Gastroesophageal sphincter (tissue), 4 donors: ENCODE data around the gene CHST3. TPM values are rescaled to one million over a fixed set of nuclear protein-coding genes. Genes with fewer than 3 reads are reported as not detected.
"Not testable (repeated sequence)": the region's sequence is repeated elsewhere in the genome, so short reads cannot be mapped to it uniquely, and the experiment has no call there.

Experiments
- ATAC-seq: fragments of 150-250 bp; one replicate; pipeline ENCODE4 v1.9.1; 2016; ENCODE audit warnings: mild to moderate bottlenecking, moderate library complexity
- H3K27ac ChIP-seq, 4 donors: fragments of 200-600 bp; sonication (generic) in 3 of 4; 1 replicate in 3 of 4; 2 replicates in 1 of 4; pipeline ENCODE4 v1.5.1; 2016 to 2019
- H3K27me3 ChIP-seq: fragments of 200-600 bp; sonication (generic); one replicate; pipeline ENCODE4 v1.5.1; 2019
- H3K36me3 ChIP-seq, 2 donors: fragments of 200-600 bp; sonication (generic); one replicate each; pipeline ENCODE4 v1.5.1; 2019; ENCODE audit warnings: control low read depth in 1 of 2
- H3K4me1 ChIP-seq, 3 donors: fragments of 200-600 bp; sonication (generic); 1 replicate in 2 of 3; 2 replicates in 1 of 3; pipeline ENCODE4 v1.5.1; 2016 to 2019; ENCODE audit warnings: control low read depth in 2 of 3
- H3K4me3 ChIP-seq, 2 donors: fragments of 200-600 bp; sonication (generic); one replicate each; pipeline ENCODE4 v1.5.1; 2019; ENCODE audit warnings: mild to moderate bottlenecking in 1 of 2, moderate library complexity in 1 of 2
- H3K9me3 ChIP-seq, 3 donors: fragments of 200-600 bp; sonication (generic); one replicate each; pipeline ENCODE4 v1.5.1; 2017 to 2019; ENCODE audit warnings: control low read depth in 2 of 3
- EP300 ChIP-seq: sonication (generic); formaldehyde crosslinking; IDR thresholded peaks from one replicate; pipeline ENCODE4 v1.6.1; 2017; ENCODE audit warnings: antibody characterized with exemption, mild to moderate bottlenecking
- POLR2A ChIP-seq, 2 donors: fragments of 450-650 bp; IDR thresholded peaks; one replicate each; pipeline ENCODE4 v1.6.1; 2017; ENCODE audit warnings: antibody characterized with exemption in 2 of 2, mild to moderate bottlenecking in 2 of 2, moderate library complexity in 1 of 2
- POLR2AphosphoS5 ChIP-seq: sonication (generic); formaldehyde crosslinking; IDR thresholded peaks from one replicate; pipeline ENCODE4 v1.6.1; 2017; ENCODE audit warnings: antibody characterized with exemption
- WGBS, 2 donors: methylation state at CpG; one replicate each; pipeline ENCODE4 v1.1.5; 2018; ENCODE audit warnings: low coverage in 1 of 2; 5-methylcytosine and 5-hydroxymethylcytosine counted together
- total RNA-seq, 4 donors: library from RNA; depleted of rRNA; stranded (reverse); fragments of >200 nt; gene quantifications; one replicate each; pipeline ENCODE4 v1.1.0, GENCODE V29; 2016
- TF ChIP-seq, protein P1 (sequence below), 4 experiments: fragments of 200-600 bp in 2 of 4; fragments of 450-650 bp in 2 of 4; sonication (generic) in 1 of 4; IDR thresholded peaks; one replicate each; pipeline ENCODE4 v1.5.1; 2017 to 2019; ENCODE audit warnings: antibody characterized with exemption in 4 of 4, mild to moderate bottlenecking in 2 of 4, moderate library complexity in 2 of 4

The CHST3 gene
- total RNA-seq, 4 donors from 2014 or later = 31.8 to 48.0 (median 37.3) TPM

DNA sequence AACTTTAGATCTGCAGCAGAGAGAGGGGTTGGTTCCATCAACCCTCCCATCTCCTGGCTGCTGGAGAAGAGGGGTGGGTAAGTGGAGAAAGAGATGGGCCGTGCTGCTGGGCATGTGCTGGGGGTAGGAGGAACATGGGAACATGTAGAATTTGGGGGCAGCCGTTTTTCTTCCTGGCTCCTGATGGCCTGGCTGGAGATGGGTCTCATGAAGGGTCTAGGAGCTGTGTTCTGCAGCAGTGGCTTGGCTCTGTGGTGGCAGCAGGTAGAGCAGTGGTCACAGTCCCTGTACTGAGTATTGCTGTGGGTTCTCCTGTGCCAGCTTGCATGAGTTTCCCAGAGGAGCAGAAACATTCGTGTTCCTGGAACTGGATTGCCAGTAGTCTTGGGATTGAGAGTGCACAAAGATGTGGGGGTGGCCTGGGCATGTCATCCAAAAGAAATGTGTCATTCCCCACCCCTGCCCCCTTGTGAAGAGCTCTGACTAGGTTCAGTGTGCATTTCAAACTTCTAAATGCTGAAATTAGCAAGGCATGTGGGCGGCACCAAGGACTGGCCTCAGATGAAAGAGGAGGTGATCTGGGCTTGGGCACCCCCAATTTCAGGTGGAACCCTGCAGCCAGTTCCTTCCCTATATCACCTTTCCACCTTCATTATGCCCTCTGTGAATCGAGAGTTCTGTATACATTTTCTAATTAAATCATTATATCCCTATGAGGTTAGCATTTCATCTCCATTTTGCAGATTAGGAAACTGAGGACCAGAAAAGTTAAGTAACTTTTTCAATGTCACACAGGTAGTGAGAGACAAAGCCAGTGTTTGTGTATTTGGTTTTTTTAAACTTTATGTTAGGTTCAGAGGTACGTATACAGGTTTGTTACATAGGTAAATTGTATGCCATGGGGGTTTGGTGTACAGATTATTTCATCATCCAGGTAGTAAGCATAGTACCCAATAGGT is 2.1 kb downstream of the CHST3 start:
- TF ChIP-seq, protein P1, sequence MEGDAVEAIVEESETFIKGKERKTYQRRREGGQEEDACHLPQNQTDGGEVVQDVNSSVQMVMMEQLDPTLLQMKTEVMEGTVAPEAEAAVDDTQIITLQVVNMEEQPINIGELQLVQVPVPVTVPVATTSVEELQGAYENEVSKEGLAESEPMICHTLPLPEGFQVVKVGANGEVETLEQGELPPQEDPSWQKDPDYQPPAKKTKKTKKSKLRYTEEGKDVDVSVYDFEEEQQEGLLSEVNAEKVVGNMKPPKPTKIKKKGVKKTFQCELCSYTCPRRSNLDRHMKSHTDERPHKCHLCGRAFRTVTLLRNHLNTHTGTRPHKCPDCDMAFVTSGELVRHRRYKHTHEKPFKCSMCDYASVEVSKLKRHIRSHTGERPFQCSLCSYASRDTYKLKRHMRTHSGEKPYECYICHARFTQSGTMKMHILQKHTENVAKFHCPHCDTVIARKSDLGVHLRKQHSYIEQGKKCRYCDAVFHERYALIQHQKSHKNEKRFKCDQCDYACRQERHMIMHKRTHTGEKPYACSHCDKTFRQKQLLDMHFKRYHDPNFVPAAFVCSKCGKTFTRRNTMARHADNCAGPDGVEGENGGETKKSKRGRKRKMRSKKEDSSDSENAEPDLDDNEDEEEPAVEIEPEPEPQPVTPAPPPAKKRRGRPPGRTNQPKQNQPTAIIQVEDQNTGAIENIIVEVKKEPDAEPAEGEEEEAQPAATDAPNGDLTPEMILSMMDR (IDR thresholded peaks at IDR 0.05) = no peak
- TF ChIP-seq POLR2A (IDR thresholded peaks at IDR 0.05) (peak in 1 of 2 donors; percentile 13), POLR2AphosphoS5 (peak; percentile 88), EP300 (no peak)
- no peaks in the 10 kb centered on the region for H3K9me3 ChIP-seq
- ATAC-seq = no peak
- peaks cover 0 to 81% (median 34%) of the 10 kb centered on the region in 3 donors for H3K4me1 ChIP-seq
- peak overlapping the region; percentile 67 to 88 for H3K4me3 ChIP-seq
- H3K36me3 ChIP-seq = no peaks in the 10 kb centered on the region
- no peaks in the 10 kb centered on the region for H3K27me3 ChIP-seq
- 60% methylated on average over 6 of the region's 6 CpGs; no CpG with 5 or more reads in 1 of the 2 donors for WGBS, 2 donors
- peak overlapping the region; percentile 82 to 99 (median 98) for H3K27ac ChIP-seq

DNA sequence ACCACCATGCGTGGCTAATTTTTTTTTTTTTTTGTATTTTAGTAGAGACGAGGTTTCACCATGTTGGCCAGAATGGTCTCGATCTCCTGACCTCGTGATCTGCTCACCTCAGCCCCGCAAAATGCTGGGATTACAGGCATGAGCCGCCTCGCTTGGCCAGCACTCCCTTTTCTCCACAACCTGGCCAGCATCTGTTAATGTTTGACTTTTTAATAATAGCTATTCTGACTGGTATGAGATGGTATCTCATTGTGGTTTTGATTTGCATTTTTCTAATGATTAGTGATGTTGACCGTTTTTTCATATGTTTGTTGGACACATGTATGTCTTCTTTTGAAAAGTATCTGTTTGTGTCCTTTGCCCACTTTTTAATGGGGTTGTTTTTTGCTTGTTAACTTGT is 3.8 kb downstream of the CHST3 start:
- H3K36me3 ChIP-seq, H3K4me3 ChIP-seq, H3K9me3 ChIP-seq, H3K27me3 ChIP-seq, ATAC-seq, H3K27ac ChIP-seq: not testable (repeated sequence)
- peaks cover 0 to 93% (median 47%) of the 10 kb centered on the region in 3 donors for H3K4me1 ChIP-seq
- WGBS, 2 donors = 78 to 94% methylated on average over 4 to 5 of the region's 8 CpGs

DNA sequence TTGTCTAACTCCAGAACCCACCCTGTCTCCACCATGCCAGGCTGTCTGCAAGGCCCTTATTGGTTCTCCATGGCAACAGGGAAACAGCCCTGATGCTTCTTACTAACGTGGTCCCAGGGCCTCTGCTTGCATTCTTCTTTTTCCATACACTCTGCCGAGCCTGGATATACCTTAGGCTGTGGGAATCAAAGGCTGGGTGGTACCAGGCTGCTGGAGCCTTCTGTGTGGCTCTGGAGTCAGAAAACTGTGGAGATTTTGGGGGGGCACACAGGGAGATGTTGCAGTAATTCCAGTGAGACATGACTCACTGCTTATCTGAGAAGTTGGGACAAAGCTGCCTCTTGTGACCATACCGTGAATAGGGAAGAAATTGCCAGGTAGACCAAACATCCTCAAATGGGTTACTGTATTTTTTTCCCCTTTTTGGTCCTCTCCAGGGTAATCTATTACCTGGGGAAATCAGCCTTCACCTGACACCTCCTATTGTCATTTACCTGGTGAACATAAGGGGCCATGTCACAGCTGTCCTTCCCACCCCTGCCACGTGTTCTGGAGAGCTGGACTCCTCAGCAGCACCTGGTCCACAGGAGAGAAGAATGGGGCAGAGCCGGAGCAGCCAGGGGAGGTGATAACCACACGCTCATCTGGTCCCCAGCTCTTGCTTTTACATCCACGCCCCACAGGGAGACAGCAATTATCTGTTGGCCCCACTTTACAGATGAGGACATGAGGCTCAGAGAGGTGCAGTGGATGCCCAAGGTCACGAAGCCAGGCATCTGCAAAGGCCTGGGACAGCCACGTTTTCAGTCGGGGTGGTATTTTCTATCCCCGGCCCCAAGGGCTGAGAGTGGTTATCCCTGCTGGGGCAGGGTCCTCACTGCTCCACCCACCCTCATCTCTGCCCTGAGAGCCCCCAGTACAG is 4.6 kb downstream of the CHST3 start:
- Histone ChIP-seq H3K27ac (peak overlapping the region in 3 of 4 donors; percentile 67 to 83 (median 76)), H3K4me1 (peaks cover 0 to 93% (median 49%) of the 10 kb centered on the region in 3 donors), H3K36me3 (peaks cover 0 to 7% of the 10 kb centered on the region in 2 donors), H3K27me3 (no peaks in the 10 kb centered on the region), H3K4me3 (no peak overlapping the region), H3K9me3 (no peaks in the 10 kb centered on the region)
- 19 to 49% methylated on average over 3 to 5 of the region's 11 CpGs for WGBS, 2 donors
- no peak for ATAC-seq
- TF ChIP-seq EP300 (no peak), POLR2AphosphoS5 (no peak), POLR2A (IDR thresholded peaks at IDR 0.05) (no peak)
- TF ChIP-seq, protein P1 (IDR thresholded peaks at IDR 0.05) = no peak

DNA sequence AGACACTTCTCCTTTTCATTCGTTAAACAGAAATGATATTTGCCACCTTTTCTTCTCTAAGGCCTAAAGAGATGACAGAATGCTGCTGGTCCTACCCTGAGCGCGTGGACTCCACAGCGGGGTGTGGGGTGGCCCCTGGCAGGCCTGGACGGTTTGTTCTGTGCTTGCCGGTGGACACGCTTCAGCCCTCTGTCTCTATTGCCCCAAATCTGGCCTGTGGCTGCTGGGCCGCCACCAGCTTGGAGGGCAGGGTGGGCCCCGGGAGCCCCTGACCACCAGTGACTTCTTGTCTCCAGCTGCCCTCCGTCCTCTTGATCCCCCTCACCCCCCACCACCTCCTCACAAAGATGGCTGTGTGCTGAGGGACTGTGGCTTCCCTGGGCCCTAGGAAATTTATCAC is 5.7 kb downstream of the CHST3 start:
- peak overlapping the region in 3 of 4 donors; percentile 67 to 83 (median 76) for H3K27ac ChIP-seq
- ATAC-seq = no peak
- TF ChIP-seq POLR2AphosphoS5 = no peak
- TF ChIP-seq EP300 = no peak
- TF ChIP-seq, protein P1 (IDR thresholded peaks at IDR 0.05) = no peak
- no peak for TF ChIP-seq POLR2A (IDR thresholded peaks at IDR 0.05)
- peaks cover 0 to 7% of the 10 kb centered on the region in 2 donors for H3K36me3 ChIP-seq
- H3K4me1 ChIP-seq = peaks cover 3 to 98% (median 59%) of the 10 kb centered on the region in 3 donors
- H3K27me3 ChIP-seq = no peaks in the 10 kb centered on the region
- H3K4me3 ChIP-seq = no peak overlapping the region
- WGBS, 2 donors = 62% methylated on average over 3 of the region's 10 CpGs; no CpG with 5 or more reads in 1 of the 2 donors
- H3K9me3 ChIP-seq = no peaks in the 10 kb centered on the region

DNA sequence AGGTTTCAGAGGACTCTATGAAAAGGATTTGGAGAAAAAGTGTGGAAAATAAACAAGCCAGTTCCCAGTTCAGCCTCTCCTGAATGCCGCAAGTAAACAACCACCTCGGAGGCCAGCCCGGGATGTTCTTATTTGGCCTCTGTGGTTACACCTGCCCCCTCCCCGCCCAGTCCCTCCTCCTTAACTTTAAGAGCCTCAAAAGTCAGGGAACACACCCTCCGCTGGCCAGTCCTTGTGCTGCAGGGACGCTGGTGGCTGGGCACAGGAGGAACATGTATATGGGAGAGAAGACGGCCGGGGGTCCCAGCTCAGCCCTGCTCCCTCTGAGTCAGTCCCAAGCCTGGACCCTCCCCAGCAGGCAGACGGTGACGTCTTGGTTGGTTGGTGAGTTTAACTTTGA is 6.1 kb downstream of the CHST3 start:
- Histone ChIP-seq H3K4me1 (peaks cover 7 to 100% (median 63%) of the 10 kb centered on the region in 3 donors), H3K9me3 (no peaks in the 10 kb centered on the region), H3K4me3 (no peak overlapping the region), H3K27ac (peak overlapping the region in 3 of 4 donors; percentile 67 to 83 (median 76)), H3K27me3 (no peaks in the 10 kb centered on the region), H3K36me3 (peaks cover 0 to 7% of the 10 kb centered on the region in 2 donors)
- WGBS, 2 donors = 0 to 49% methylated on average over 1 to 5 of the region's 10 CpGs
- ATAC-seq = peak; percentile 32
- TF ChIP-seq, protein P1 (IDR thresholded peaks at IDR 0.05) = peak in 2 of 4 experiments; percentile 25 to 38
- TF ChIP-seq POLR2AphosphoS5 = peak; percentile 19
- TF ChIP-seq EP300 = no peak
- TF ChIP-seq POLR2A (IDR thresholded peaks at IDR 0.05) = no peak
